Activated CD8-positive, alpha-beta memory T cell treated with anti-CD3 and anti-CD28 coated beads, Interleukin-2, amount 50 U/mL, for 48 hours (primary cell): Measurements from ENCODE around the gene RSL24D1.

Experiments
- DNase-seq: peaks from one replicate; pipeline ENCODE4 v3.0.0-alpha.2; 2020

Gene RSL24D1

DNA sequence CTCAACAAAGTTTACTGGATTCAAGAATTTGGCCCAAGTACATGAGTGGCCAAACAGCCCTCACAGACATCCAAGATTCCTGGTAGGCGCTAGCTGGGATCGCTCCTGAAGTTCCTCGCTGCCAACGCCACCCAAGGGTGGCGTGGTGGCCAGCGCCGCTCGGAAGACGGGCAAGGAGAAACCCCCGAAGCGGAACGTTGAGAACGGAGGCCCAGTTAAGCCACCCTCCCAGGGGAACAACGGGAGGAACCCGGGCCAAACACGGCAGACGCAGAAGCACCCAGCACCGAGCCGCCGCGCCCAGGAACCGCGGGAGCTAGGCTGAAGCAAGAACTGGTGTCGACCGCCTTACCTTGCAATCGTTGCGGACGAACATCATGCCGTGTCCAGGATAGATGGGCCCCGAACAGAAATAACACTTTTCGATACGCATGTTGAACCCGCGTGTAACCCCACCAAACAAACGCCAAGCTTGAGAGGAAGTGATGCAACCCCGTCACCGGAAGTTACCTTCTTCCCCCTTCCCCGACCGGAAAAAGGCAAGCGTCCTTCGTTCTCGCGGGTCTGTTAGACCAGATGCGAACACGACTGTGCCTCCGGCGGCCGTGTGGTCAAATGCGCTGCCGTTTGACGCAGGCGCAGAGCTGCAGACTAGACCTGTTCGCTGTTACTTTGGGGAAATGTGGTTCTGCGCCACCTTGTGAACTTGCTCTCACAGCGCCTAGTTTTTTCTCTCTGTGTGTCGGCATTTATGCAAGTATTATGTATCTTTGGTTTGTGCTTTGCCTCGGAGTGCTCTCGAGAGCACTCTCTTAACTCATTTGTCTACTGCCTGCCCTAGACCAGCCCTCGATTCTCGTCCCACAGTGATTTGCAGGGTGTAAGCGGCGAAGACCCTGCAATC is at the start of gene RSL24D1:
TSS of gene RSL24D1 (minus strand) at position 484 of the 904 bp plus-strand sequence. CDS start at position 433, 51 bp downstream.
- DNase-seq = peak; percentile 94

GRCh38 chr15:55245059-55245458 is 48.3 kb upstream of the RSL24D1 start:
- DNase-seq = no peak

DNA sequence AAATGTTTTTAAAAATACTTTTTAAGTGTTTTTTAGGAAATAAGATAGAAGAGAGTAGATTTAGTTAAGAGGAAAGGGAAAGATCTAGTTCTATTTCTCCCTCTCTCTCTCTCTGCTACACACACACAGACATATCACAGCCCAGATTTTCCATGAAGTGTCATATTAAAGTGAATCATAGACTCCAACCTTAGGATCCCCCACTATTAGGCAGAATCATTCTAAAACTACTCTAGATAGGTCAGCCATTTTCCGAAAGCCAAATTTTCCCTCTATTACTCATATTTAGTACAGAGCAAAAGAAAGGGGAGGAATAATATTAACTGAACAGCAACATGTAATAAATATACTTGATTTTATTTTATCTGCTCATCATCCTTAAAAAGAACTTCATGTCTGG is 45.1 kb upstream of the RSL24D1 start:
- no peak for DNase-seq

GRCh38 chr15:55241186-55241585 is 44.4 kb upstream of the RSL24D1 start:
- DNase-seq = no peak

DNA sequence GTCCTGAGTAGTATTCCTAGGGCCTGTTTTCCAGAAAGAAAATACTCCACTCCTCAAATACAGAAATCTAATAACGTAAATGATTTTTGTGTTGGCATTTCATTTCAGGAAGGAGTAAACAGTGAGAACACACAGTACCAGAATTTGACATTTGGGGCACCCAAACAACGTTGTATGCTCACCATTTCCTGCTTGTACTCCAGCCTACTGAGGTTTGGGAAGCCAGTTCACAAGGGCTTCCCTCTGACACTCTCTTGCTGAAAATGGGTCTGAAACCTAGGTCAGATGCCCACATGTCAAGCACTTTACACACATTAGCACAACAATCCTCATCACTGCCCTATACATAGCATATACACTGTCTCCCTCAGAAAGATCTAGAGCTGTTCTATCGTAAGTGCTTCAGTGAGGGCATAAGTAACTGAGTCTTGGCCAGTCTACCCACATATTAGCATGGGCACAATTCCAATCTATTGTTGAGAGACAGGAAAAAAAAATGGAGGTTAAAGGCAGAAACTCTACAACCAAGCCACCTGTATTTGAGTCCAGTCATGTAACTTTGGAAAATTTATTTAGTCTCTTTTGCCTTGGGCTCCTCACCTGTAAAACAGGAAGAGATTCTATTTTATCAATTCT is 43.5 kb upstream of the RSL24D1 start:
- no peak for DNase-seq

DNA sequence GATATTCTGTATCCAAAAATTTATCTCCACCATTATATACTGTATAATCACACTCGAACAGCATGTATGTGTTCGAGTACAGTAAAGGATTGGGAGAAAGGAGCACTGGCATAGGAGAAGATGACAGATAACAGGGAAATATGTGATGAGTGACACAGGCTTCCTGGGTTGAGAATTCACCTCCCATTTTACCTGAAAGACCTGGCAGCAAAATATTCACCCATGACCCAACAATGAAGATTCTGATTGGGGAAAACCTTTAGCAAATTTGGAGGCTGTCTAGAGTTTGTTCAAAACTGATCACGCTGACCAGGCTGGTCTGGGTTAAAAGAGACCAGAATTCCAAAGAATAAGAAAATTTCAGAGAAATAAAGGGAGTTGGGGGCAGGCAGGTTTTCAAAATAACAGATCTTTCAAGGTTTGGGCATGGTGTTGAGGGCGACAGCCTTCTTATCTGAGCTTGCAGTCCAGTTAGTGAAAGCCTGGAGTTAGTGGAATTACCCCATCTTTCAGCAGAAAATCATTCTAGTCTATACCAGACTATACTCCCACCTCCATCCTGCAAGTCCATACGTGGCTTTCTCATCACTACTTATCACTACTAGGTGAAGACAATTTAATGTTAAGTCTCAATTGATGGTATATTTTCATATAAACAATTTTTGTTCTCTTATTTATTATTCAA is 42.8 kb upstream of the RSL24D1 start:
- no peak for DNase-seq

DNA sequence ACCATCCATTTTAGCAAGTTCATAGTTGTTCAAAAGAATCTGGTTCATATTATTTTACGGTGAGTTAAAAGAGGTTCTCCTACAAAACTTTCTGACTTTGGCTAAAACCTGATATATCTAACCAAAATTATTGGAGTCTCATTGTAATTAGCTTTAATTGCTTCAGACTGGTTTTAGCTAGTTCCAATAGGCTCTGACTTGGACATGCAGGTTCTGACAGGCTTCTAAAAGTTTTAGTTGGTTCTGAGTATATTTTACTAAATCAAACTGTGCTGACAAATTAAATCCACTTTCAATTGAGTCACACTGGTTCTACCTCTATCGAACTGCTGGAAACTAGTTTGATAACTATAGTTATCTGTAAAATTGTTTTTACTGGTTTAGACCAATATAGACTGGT is 42.1 kb upstream of the RSL24D1 start:
- no peak for DNase-seq

- no peak for DNase-seq
These were observed 40.7 kb upstream of the RSL24D1 start for GRCh38 chr15:55237219-55238130.

- no peak for DNase-seq
These were observed 38.9 kb upstream of the RSL24D1 start for GRCh38 chr15:55235546-55236036.

- no peak for DNase-seq
These were observed 38.0 kb upstream of the RSL24D1 start for GRCh38 chr15:55234800-55235104.

GRCh38 chr15:55234104-55234799 is 37.5 kb upstream of the RSL24D1 start:
- no peak for DNase-seq

DNA sequence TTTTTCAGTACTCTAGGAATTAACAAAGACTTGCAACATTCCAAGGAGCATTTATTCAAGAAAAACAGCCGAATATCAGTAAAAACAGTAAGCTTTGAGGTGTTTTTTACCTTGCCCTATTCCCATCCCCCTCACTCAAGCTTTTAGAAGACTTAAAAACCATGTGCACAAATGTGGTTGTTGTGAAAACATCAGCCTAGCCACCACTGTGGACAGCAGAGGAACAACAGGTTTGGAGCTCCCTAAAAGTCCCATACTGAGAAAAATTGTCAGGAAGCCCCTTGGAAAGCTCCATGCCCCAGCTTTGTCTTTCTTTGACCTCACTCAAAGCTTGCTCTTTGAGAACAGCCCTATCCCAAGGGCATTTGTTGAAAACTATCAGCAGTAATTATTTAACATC is 34.7 kb upstream of the RSL24D1 start:
- DNase-seq = no peak

DNA sequence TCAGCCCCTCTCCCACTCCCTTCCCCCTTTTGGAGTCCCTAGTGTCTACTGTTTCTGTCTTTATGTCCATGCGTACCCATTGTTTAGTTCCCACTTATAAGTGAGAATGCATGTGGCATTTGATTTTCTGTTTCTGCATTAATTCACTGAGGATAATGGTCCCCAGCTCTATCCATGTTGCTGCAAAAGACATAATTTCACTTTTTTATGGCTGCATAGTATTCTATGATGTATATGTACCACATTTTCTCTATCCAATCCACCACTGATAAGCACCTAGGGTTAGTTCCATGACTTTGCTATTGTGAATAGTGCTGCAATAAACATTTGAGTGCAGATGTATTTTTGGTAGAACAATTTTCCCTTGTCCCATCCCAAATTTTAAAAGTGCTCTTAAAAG is 34.2 kb upstream of the RSL24D1 start:
- DNase-seq = no peak

DNA sequence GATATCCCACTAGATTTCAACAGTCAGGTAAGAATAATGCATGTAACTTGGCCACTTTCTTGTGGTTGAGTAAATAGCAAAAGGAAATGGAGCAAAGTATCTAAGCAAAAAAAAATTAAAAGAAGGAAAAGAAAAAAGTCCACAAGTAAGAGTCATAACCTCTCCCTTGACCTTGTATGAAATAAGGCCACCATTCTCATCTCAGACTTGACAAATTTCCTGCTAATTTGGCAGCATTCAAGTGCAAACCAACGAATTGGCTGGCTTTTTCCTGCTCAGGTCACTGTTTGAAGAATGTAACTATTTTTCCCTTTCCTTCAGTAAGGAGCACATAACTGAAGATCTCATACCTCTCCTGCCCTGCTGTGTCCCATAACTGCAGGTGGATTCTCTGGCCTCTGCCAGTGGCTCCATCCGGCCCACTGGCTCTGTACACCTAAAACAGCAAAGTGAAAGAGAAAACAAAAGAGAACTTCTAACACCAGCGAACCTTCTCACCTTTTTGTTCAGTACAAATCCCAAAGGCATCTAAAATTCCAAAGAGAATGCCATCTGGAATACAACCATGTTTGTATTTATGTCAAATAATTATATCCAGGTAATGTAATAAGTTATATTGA is 33.4 kb upstream of the RSL24D1 start:
- DNase-seq = no peak

GRCh38 chr15:55226127-55226526 is 29.4 kb upstream of the RSL24D1 start:
- no peak for DNase-seq

GRCh38 chr15:55224892-55225291 is 28.2 kb upstream of the RSL24D1 start:
- no peak for DNase-seq

GRCh38 chr15:55222588-55222987 is 25.8 kb upstream of the RSL24D1 start:
- DNase-seq = no peak

DNA sequence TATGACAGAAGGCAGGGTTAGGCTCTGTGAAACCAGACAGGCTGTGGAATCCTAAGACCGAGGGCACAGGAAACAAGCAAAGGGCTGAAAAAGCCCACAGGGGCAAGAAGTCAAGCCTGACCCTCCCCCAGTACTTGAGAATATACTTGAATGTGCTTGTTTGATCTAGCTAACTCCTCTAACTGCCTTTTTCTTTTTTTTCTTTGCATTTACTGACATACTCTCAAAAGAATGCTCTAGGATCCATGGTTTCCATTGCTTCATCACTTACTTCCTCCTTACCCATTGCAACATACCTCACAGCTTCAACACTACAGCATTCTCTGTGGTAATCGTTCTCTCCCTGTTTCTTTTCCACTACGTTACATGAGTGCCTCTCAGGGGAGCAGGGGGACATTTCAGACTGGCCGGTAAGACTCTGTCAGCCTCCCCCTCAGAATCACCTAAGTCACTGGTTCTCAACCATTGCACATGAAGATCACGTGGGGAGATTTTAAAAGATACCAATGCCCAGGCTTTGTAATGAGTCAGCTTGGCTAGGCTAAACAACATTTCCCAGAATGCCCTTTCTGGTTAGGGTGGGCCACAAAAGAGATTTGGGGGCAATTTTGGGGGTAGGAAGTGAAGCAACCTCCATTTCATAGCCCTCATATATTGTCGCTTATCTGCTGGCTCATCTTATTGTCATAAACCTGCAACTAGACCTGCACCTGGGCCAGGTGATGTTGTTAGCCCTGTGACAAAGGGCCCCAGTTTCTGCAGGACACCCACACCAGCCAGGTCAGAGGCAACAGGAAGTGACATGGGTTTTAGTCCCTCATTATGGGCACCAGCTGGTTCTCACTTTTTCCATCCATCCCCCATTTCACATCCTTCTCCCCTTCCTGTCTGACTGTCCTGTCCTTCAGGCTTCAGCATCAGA is 24.6 kb upstream of the RSL24D1 start:
- DNase-seq = peak; percentile 77

GRCh38 chr15:55220606-55221005 is 23.9 kb upstream of the RSL24D1 start:
- DNase-seq = no peak

DNA sequence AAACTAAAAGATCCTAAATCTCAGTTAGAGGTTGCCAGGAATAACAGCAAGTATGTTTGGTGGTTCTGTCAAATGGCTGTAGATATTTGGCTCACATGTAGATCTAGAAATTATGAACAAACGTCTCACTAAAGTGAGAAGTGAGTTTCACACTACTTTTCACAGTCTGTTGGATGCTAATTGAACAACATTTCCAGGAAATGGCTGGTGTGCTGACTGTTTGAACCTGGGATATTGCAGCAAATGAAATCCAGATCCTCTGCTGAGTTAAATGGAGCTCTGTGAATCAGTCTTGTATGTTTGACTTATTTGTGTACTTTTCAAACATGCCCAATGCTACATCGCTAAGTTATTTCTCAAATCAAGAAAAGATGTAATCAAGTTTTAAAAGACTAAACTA is 21.3 kb upstream of the RSL24D1 start:
- no peak for DNase-seq
